Body of pancreas (tissue), 4 donors: ENCODE measurements around the gene DRD5. TPM values are rescaled to one million over a fixed set of nuclear protein-coding genes. Genes with fewer than 3 reads are reported as not detected.

ENCODE experiments used
- ATAC-seq: fragments of 150-250 bp; one replicate; pipeline ENCODE4 v1.9.1; 2016
- DNase-seq, 4 donors: peaks; one replicate each; pipeline ENCODE4 v3.0.0-alpha.2; 2019
- H3K27ac ChIP-seq, 4 donors: fragments of 200-600 bp; sonication (generic); 1 replicate in 3 of 4; 2 replicates in 1 of 4; pipeline versions ENCODE4 v1.5.1 to v1.6.1; 2016 to 2019; ENCODE audit warnings: mild to moderate bottlenecking in 1 of 4, mixed read lengths in 1 of 4, moderate library complexity in 1 of 4
- H3K27me3 ChIP-seq, 2 donors: fragments of 200-600 bp; sonication (generic); one replicate each; pipeline ENCODE4 v1.6.0; 2016; ENCODE audit warnings: mild to moderate bottlenecking in 1 of 2
- H3K36me3 ChIP-seq, 2 donors: fragments of 200-600 bp; sonication (generic); replicated peaks in 1 of 2; 2 replicates each; pipeline ENCODE4 v1.5.1; 2016; ENCODE audit warnings: low read depth in 2 of 2; ENCODE audit not compliant: insufficient read depth in 1 of 2
- H3K4me1 ChIP-seq: fragments of 200-600 bp; sonication (generic); one replicate; pipeline ENCODE4 v1.6.0; 2016
- H3K4me3 ChIP-seq, 2 donors: fragments of 200-600 bp; sonication (generic); 1 replicate in 1 of 2; 2 replicates in 1 of 2; pipeline ENCODE4 v1.5.1; 2016 to 2019
- H3K9me3 ChIP-seq, 3 donors: fragments of 200-600 bp; sonication (generic); 1 replicate in 2 of 3; 2 replicates in 1 of 3; pipeline ENCODE4 v1.5.1; 2016
- POLR2A ChIP-seq, 3 donors: fragments of 450-650 bp; IDR thresholded peaks; one replicate each; pipeline ENCODE4 v1.6.1; 2016; ENCODE audit warnings: antibody characterized with exemption in 3 of 3, mild to moderate bottlenecking in 2 of 3
- WGBS, 2 donors: methylation state at CpG; one replicate each; pipeline ENCODE4 v1.1.5; 2017; 5-methylcytosine and 5-hydroxymethylcytosine counted together
- intact Hi-C: fragments of 100-400 bp; cut with DNase I; formaldehyde crosslinking; loops from one replicate; pipeline ENCODE4 v1.15.1; 2023
- total RNA-seq, 2 donors: library from RNA; depleted of rRNA; stranded (reverse); fragments of >200 nt; gene quantifications; one replicate each; pipeline ENCODE4 v1.1.0, GENCODE V29; 2016
- TF ChIP-seq, protein P1 (sequence below), 7 experiments: fragments of 450-650 bp in 4 of 7; fragments of 200-600 bp in 3 of 7; sonication (generic) in 3 of 7; IDR thresholded peaks; one replicate each; pipeline ENCODE4 v1.5.1; 2016 to 2019; ENCODE audit warnings: antibody characterized with exemption in 7 of 7

The DRD5 gene
- total RNA-seq, 2 donors from 2014 or later, result not detected

GRCh38 chr4:9758641-9759317 lies 22.7 kb upstream of the DRD5 start:
- Histone ChIP-seq H3K27me3 (no peaks in the 10 kb centered on the region), H3K4me1 (no peaks in the 10 kb centered on the region), H3K36me3 (no peaks in the 10 kb centered on the region), H3K27ac (no peak overlapping the region), H3K4me3 (no peak overlapping the region), H3K9me3 (no peaks in the 10 kb centered on the region)
- intact Hi-C loops, result no loop called here
- TF ChIP-seq, protein P1, sequence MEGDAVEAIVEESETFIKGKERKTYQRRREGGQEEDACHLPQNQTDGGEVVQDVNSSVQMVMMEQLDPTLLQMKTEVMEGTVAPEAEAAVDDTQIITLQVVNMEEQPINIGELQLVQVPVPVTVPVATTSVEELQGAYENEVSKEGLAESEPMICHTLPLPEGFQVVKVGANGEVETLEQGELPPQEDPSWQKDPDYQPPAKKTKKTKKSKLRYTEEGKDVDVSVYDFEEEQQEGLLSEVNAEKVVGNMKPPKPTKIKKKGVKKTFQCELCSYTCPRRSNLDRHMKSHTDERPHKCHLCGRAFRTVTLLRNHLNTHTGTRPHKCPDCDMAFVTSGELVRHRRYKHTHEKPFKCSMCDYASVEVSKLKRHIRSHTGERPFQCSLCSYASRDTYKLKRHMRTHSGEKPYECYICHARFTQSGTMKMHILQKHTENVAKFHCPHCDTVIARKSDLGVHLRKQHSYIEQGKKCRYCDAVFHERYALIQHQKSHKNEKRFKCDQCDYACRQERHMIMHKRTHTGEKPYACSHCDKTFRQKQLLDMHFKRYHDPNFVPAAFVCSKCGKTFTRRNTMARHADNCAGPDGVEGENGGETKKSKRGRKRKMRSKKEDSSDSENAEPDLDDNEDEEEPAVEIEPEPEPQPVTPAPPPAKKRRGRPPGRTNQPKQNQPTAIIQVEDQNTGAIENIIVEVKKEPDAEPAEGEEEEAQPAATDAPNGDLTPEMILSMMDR (IDR thresholded peaks at IDR 0.05), result no peak
- TF ChIP-seq POLR2A (IDR thresholded peaks at IDR 0.05), result no peak
- ATAC-seq, result no peak
- DNase-seq, result no peak
- 44 to 67% methylated on average over 17 to 31 of the region's 32 CpGs for WGBS, 2 donors

DNA sequence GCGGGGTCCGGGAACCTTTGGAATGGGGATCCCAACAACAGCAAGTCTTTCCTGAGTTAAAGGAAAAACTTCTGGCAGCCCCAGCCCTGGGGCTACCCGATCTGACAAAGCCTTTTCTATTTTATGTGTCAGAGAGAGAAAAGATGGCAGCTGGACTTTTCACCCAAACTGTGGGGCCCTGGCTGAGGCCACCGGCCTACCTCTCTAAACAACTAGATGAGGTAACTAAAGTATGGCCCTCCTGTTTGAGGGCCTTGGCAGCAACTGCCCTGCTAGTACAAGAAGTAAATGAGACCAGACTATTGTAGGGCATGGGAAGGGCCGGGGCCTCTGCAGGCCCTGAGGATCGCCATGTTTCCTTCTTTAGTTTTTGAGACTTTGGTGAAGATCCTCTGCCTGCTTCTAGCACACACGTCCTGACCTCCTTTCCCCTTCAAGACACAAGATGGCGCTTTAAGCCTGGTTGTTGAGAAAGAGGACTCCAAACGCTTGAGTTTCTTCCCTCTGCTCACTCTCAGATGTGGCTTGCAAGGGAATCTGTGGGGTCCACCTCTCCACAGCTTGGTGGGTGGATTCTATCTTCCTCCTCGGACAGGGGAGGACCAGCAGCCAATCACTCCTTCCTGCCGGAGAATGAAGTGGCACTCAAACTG lies 18.5 kb upstream of the DRD5 start:
- Histone ChIP-seq H3K9me3 (no peaks in the 10 kb centered on the region), H3K27me3 (no peaks in the 10 kb centered on the region), H3K27ac (no peak overlapping the region), H3K4me1 (no peaks in the 10 kb centered on the region), H3K36me3 (no peaks in the 10 kb centered on the region), H3K4me3 (no peak overlapping the region)
- DNase-seq (peak; percentile 46 to 69 (median 56)), ATAC-seq (no peak)
- TF ChIP-seq POLR2A (IDR thresholded peaks at IDR 0.05), result no peak
- TF ChIP-seq, protein P1 (IDR thresholded peaks at IDR 0.05), result peak in 6 of 7 experiments; percentile 32 to 70 (median 66)
- intact Hi-C loops, result loop anchor here (5.0 kb wide), 1 partner anchor 254 kb away; no protein-coding TSS in a partner anchor
- 28 to 36% methylated on average over 10 to 11 of the region's 11 CpGs for WGBS, 2 donors

DNA sequence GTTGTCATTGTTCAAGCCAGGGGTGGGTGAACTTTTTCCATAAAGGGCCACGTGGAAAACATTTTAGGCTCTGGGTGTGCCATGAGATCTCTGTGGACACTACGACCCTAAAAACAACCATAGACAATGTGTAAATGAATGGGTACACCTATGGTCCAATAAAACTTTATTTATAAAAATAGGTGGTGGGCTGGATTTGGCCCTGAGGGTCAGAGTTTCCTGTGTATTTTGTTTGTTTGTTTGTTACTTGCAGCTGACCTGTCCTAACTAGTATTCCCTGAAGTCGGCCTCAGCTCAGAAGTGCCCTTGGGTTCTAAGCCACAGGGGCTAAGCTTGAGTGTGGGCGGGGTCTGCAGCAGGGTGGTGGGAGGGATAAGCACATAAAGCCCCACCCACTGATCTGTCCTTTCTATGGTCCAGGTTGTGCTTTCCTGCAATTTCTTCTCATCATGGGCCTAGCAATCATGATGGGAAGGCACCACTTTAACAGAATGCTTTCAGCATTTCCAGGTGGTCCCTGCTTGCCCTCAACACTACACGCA lies 17.2 kb upstream of the DRD5 start:
- no peak overlapping the region for H3K4me3 ChIP-seq
- H3K36me3 ChIP-seq, result no peaks in the 10 kb centered on the region
- H3K27me3 ChIP-seq, result no peaks in the 10 kb centered on the region
- no peaks in the 10 kb centered on the region for H3K4me1 ChIP-seq
- 66 to 73% methylated on average over 5 of the region's 5 CpGs for WGBS, 2 donors
- H3K27ac ChIP-seq, result no peak overlapping the region
- intact Hi-C loops, result loop anchor here (5.0 kb wide), 1 partner anchor 253 kb away; no protein-coding TSS in a partner anchor
- no peak for DNase-seq
- ATAC-seq, result no peak
- TF ChIP-seq, protein P1 (IDR thresholded peaks at IDR 0.05), result no peak
- TF ChIP-seq POLR2A (IDR thresholded peaks at IDR 0.05), result no peak
- H3K9me3 ChIP-seq, result no peaks in the 10 kb centered on the region

DNA sequence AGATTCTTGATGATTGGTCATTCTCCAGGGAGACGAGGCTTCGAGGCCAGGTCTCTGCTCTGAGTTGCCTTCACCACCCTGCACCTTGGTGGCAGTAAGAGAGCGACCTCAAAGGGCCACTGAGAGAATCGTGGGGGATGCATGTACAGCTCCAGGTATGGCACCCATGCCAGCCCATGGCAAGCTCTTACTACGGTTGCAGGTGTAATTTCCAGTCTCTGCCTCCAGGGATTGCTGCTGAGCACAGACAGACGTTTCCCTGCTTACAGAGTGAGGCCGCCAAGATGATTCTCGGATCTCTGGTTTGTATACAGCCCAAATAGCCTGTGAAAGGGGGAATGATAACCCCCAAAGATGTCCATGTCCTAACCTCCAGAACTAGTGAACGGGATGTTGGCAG lies 16.3 kb upstream of the DRD5 start:
- H3K27me3 ChIP-seq, result no peaks in the 10 kb centered on the region
- no peaks in the 10 kb centered on the region for H3K36me3 ChIP-seq
- H3K27ac ChIP-seq, result no peak overlapping the region
- 23 to 25% methylated on average over 9 of the region's 9 CpGs for WGBS, 2 donors
- intact Hi-C loops, result no loop called here
- DNase-seq (peak in 2 of 4 donors; percentile 13 to 18), ATAC-seq (no peak)
- TF ChIP-seq POLR2A (IDR thresholded peaks at IDR 0.05), result no peak
- TF ChIP-seq, protein P1 (IDR thresholded peaks at IDR 0.05), result peak in 6 of 7 experiments; percentile 9 to 31 (median 18)
- H3K9me3 ChIP-seq, result no peaks in the 10 kb centered on the region
- no peak overlapping the region for H3K4me3 ChIP-seq
- no peaks in the 10 kb centered on the region for H3K4me1 ChIP-seq
